HuH-7.5 (cell line): ENCODE results near the gene ODAD4.

ENCODE experiments used
- DNase-seq: peaks from one replicate; pipeline ENCODE4 v3.0.0; 2011; ENCODE audit warnings: low spot score

Gene ODAD4

DNA sequence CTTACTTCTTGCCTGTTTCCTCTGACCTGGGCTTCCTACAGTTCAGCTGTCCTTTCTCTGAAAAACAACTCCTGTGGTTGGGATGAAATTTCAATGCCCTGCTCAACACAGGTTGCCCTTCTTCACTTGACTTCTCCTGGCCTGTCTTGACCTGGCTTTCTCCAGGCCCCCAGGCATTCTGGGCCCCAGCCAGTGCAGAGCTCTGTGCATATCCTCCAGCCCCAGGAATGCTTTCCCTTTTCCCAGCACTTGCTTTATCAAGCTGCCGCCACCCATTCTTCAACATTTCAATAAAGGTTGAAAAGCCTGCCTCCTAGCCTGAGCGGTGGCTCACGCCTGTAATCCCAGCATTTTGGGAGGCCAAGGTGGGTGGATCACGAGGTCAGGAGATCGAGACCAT, 10.8 kb downstream of the ODAD4 start:
- no peak for DNase-seq

GRCh38 chr17:41942626-41943373, 12.4 kb downstream of the ODAD4 start:
- no peak for DNase-seq

DNA sequence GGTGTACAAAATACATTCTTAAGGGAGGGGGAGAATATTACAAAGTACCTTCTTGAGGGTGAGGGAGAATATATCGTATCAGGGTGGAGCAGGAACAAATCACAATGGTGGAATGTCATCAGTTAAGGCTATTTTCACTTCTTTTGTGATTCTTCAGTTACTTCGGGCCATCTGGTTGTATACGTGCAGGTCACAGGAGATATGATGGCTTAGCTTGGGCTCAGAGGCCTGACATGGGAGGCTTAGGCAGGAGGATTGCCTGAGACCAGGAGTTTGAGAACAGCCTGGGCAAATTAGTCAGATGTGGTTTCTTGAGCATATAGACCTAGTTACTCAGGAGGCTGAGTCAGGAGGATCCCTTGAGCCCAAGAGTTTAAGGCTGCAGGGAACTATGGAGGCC, 13.1 kb downstream of the ODAD4 start:
- no peak for DNase-seq

DNA sequence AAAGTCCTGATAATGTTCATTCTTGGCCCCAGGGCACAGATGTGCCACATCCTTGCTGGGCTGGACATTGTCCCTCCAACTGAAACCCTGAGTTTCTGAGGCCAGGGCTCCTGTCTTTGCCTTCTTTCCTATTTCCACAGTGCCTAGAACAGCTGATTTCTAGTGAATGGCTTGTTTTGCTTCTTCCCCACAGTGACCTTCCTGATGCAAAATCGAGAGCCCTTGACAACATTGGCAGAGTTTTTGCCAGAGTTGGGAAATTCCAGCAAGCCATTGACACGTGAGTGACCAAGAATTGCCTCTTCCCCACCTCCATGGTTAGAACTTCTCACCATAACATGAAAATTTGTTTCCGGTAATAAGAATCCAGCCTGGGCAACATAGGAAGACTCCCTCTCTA, 14.5 kb downstream of the ODAD4 start:
- DNase-seq, result no peak

GRCh38 chr17:41948762-41949460, 18.5 kb downstream of the ODAD4 start:
- no peak for DNase-seq

- DNase-seq, result no peak
Measured at GRCh38 chr17:41956522-41956921, 26.1 kb downstream of the ODAD4 start.

- DNase-seq, result no peak
Measured at GRCh38 chr17:41957031-41957868, 26.8 kb downstream of the ODAD4 start.

DNA sequence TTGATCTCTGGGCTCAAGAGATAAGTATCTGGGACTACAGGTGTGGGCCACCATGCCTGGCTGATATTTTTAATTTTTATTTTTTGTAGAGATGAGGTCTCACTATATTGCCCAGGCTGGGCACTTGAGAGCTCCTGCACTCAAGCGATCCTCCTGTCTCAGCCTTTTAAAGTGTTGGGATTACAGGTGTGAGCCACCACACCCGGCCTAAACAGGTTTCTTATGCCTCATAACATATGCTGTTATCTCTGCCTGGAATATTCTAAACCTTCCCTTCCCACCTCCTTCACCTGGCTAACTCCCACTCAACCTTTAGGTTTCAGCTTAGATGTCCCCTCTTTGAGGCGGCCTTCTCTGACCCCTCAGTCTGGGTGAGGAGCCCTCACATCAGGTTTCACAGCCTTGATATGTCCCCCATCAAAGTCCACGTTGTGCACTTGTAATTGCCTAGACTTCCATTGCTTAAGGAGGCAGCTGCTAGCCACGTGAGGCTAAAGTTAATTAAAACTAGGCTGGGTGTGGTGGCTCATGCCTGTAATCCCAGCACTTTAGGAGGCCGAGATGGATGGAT, 27.5 kb downstream of the ODAD4 start:
- no peak for DNase-seq

DNA sequence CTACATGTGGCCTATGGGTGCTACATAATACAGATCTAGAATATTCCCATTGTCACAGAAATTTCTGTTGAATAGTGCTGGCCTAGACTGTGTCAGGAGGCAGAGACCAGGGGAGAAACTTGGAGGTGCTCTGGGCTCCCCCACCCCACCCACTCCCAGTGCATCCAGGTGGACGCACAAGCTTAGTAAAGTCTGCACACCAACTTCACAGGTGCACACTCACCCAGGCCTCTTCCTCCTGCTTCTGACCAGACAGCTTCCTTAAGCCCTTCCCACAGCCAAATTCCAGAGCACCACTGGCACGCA, 28.6 kb downstream of the ODAD4 start:
- no peak for DNase-seq

GRCh38 chr17:41959336-41960095, 29.1 kb downstream of the ODAD4 start:
- DNase-seq, result peak; percentile 47

DNA sequence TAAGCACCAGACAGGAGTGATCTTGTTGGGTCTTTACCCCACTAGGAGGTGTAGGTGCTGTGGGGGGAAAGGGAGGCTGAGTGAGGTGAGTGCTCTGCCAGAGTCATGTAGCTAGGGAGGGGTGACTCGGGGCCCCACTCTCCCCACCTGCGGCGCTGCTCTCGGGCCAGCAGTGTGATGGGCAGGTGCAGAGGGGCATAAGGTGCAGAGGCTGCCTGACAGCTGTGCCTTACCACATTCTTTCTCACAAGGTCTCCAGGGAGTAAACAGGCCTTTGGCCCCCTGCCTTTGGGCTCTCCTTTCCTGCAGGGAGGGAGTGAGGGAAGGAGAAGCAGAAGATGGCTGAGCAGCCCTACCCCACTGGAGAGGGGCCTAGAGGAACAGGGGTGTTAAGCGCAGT, 31.7 kb downstream of the ODAD4 start:
- no peak for DNase-seq

DNA sequence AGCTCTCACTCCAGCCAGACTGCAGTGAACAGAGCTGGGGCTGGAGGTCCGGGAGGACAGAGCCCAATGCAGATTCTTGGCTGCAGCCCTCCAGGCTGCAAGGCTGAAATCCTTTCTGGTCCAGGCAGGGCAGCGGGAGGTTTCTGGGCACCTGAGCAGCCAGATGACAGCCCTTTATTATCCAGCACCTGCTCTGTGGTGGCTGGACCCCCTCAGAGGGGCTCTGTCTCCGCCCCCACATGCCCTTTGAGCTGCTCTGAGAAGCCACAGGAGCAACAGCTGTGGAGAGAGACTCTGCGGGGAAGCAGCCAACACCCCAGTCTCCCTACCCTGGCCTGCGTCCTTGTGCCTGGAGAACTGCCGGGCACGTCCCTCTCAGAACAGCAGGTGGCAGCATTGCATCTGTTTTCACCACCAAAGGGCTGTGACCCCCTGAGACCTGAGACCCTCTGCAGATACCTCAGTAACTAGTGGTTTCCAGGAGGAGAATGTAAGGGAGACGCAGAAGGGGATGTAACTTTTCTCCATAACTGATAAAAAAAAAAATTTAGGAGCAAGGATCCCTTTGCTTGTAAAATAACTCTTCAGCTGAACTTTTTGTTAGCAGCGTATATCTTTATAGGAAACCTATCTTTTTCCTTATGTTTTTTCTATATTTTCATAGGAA, 32.5 kb downstream of the ODAD4 start:
- DNase-seq, result peak; percentile 84

DNA sequence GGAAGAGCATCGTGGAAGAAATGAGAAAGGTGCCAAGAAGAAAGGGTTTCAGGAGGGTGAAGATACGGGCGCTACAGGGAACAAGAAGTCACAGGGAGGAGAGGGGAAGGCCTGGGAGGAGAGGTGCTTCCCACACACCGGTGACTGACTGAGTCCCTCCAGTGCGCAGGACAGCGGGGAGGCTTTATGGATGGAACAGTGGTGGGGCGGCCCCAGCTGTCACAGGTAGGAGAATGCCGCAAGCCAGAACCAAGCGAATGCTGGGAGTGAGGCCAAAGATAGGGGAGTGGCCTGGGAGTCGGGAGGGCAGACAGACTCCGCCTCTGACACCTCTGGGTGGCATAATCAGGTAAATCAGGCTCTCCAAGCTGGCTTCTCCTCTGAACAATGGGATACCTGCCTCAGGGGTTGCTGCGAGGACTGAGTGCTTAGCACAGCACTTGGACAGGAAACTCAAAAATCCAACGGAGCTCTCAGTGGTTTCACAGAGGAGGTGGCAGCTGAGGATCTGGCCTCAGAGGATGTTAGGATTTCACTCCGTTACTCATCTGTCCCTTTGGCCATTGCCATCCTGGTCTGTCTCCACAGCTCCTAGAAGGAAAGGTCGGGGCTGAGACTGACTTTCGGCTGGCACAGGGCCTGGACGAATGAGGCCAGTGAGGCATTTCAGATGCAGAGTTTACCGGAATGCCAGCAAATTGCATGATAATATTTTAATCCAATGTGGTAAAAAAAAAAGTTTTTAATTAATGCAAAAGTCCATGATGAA, 35.5 kb downstream of the ODAD4 start:
- DNase-seq, result peak; percentile 80

GRCh38 chr17:41966463-41967140, 36.2 kb downstream of the ODAD4 start, which contains the start of gene CNP:
CNP (plus strand) TSS chr17:41966795; CDS start chr17:41966885, 90 bp downstream.
- peak; percentile 87 for DNase-seq

DNA sequence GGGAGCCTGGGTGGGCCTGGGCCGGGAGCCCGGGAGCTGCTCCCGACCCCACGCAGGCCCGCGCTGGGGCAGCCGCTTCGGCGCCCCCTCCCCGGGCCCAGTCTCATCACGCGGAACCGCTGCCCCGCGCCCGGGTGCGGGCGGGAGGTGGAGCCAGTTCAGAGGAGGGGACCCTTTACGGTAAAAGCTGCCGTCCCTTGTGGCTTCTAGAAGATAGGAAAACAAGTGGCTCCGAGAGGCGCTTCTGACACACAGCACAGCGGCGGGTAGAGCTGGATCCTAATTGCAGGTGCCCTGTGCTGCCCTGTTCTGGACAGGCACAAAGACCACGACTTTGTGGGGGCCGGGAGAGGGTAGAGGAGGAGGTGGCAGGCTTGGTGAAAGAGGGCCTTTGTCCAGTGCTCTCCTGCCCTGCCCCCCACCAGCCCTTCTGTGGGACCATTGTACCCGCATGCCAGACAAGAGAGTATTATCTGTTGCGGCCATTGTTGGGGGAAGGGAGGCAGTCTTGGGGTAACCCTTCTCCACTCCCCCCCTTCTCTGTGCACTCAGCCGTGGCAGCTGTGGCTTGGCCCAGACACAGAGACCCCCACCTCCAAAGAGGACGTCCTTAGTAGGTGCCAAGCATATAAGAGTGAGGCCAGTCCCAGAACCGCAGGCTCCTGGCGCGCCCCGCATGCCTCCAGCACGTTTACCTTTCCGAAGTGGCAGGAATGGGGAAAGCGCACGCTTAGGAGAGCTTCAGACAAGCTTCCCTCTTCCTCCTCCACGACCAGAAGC, 36.9 kb downstream of the ODAD4 start:
- peak; percentile 31 for DNase-seq

- DNase-seq, result no peak
Measured at GRCh38 chr17:41967921-41968578, 37.6 kb downstream of the ODAD4 start.

GRCh38 chr17:41968676-41969075, 38.3 kb downstream of the ODAD4 start:
- no peak for DNase-seq

DNA sequence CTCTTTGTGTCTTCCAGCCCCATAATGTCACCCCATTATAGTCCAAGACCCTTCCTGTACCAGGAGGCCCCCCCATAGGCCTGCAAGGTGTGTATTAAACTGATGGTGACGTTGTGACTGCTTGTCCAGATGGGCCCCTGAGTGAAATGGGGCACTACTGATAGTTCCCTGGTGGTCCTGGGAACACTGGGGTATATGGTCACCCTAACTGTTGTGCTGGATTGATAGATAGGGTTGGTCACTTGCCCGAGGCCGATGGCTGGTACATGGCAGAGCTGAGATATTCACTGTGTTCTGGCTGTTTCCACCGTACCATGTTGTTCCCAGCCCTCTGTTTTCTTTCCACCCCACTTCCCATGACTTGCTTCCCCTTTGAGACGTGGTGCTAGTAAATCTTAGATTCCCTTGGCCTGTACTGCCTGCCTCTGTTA, 40.5 kb downstream of the ODAD4 start:
- DNase-seq, result no peak
